Measurements from ENCODE around the gene ATXN7.

ATXN7 gene

DNA sequence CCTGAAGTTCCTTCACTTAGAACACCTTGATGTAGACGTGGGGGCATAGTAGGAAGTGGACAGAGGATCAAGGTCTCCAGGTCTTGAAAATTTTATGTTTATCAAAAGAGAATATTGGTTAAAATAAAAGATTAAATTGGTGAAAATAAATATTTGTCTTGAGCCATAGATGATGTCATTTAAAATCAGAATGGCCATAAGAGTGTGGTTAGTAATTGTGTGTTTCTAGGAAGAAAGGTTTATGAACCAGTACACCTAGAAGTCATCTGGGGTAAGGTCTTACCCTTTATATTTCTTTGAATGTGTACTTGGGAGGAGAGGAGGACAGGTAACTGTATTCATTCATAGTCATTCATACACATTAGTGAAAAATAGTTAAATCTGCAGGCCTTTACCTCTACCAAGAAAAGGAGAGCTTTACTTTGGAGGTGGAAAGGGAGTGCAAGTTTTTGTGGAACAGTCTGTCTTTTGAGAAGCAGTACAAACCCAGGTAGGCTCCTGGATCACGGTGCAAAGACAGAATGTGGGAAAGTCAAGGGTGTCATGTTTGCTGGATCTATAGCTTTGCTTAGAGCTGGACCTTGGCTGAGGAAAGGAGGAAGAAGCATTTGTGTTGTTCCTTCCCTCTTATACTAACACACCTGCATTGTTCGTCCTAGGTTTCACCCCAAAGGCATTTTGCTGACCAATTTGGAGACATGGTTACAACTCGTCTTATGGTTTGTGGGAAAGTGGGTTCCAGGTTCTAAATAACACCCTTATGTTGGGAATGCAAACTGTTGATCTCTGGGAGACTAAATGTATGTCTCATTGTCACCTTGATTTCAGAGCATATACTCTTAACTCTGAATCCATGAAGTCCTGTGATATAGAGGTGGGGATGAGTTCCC, 42.3 kb downstream of the ATXN7 start:
- DNase-seq (ENCODE audit: low read depth), result no peak

GRCh38 chr3:63908081-63908736, 44.5 kb downstream of the ATXN7 start:
- DNase-seq (ENCODE audit: low read depth), result no peak

- DNase-seq (ENCODE audit: low read depth), result no peak
These were observed 45.1 kb downstream of the ATXN7 start for GRCh38 chr3:63908776-63909175.

DNA sequence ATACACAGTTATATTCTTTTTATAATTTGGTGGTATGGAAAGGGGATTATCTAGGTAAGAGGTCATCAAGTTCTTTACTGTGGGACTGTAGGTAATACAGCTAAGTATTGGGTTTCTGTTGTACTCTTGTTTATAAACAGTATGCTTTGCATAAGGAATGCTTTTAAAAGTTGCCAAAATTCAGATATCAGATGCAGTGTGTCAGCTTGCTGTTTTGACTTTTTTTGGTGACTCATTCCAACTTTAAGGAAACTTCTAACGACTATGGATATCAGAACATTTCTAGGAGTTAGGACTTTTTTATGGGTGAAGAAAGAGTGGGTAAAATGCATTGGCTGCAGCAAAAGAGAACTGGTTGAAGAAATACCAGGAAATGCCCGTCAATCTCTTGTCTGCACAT, 45.8 kb downstream of the ATXN7 start:
- no peak for DNase-seq (ENCODE audit: low read depth)

DNA sequence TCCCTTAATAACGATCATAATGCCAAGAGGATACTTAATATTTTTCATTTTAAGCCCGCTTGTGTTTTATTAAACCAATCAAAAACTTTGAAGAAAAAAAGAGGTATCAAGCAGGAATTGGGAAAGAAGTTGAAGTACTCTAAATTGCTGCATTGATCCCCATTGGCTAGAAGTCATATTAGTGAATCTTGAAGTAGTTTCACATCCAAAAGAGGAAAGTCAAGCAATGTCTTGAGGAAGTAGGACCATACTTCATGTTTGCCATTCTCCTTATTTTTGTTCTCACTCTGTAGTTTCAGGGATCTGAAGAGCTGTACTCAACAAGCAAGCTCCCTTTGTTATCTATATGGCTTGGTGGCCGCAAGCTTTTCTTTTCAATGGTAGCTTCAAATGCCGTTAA, 46.3 kb downstream of the ATXN7 start:
- no peak for DNase-seq (ENCODE audit: low read depth)

DNA sequence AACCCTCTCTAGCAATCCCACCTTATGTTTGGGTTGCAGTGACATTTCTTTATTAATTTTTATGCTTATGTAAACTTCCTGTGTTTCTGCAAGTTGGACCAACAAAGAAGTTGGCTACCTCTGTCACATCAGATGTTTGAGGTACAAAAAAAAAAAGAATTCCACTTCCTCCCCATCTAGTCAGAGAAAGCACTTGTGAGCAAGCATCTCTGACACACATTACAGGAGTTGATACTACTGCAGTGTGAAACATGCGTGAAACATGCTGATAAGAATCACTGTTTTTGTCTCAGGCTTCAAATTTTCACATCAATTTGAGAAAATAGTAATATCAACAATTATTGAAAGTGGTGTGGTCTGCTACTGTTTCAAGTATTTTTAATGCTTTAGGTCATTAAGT, 47.2 kb downstream of the ATXN7 start:
- no peak for DNase-seq (ENCODE audit: low read depth)

DNA sequence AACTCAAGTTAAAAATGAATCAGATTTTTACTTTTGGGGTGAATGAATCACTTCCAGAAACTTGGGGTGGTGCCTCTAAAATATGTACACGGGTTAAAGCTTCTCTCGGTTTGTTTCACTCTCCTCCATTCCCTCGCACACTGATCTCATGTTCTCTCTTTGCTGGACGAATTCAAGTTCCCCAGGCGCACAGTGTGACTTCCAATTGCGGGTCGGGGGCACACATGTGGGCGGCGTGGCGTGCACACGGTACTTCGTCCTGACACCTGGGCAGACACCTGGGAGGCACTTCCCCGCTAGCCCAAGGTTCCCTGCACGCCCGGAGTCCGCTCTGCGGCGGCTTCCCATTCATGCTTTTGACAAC, 47.8 kb downstream of the ATXN7 start:
- DNase-seq (ENCODE audit: low read depth), result no peak

DNA sequence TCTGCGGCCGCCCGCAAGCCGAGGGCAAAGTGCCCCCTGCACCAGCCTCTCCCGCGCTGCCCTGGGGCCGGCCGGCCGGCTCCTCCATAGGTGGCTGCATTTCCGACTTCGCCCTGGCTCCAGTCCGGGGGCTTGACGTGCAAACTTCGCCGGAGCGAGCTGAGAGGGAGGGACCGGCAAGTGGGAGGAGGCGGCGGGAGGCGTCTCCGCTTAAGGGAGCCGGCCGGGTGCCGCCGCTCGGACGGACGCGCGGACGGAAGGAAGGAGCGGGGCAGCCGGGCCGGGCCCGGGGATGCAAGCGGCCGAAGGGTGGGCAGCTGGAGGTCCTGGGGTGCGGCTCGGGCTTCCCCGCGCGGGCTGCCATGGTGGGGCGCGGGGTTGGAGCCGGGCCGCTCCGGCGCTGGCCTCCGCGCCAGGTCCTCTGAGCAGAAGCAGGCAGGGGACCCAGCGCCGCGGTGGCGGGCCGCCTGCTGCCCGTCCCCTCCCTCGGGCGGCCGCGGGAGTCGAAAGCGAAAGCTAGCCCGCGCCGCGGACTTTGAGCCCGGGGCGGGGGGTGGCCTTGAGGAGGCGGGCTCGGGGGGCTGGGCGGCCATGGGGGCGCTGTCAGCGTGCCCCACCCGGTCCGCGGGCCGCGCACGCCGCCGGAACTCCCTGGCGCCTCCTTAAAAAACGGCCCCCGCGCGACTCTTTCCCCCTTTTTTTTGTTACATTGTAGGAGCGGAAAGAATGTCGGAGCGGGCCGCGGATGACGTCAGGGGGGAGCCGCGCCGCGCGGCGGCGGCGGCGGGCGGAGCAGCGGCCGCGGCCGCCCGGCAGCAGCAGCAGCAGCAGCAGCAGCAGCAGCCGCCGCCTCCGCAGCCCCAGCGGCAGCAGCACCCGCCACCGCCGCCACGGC, 48.5 kb downstream of the ATXN7 start, which contains the start of gene SCAANT1:
Gene SCAANT1 (minus strand): TSS at position 511 of the 895 bp plus-strand sequence.
- DNase-seq (ENCODE audit: low read depth), result peak; percentile 72

- DNase-seq (ENCODE audit: low read depth), result peak; percentile 35
These were observed 49.3 kb downstream of the ATXN7 start for GRCh38 chr3:63912768-63913588.

GRCh38 chr3:63914312-63914711, 50.6 kb downstream of the ATXN7 start:
- no peak for DNase-seq (ENCODE audit: low read depth)

DNA sequence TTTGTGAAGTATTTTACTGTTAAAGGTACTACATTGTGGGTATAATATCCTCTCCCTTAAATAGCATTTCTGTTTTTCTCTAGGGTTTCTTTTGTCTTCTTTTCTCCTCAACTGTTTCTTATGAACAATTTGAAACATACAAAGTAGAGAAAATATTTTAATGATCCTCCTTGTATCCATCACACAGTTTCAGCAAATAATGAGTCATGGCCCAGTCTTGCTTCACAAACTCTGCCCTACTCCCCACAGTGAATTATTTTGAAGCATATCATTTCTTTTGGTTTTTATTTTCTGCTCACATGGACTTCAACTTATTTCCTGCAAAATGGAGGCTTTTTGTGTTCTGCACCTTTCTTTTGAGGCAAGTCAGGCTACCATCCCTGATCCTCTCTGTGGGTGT, 54.7 kb downstream of the ATXN7 start:
- DNase-seq (ENCODE audit: low read depth), result no peak

DNA sequence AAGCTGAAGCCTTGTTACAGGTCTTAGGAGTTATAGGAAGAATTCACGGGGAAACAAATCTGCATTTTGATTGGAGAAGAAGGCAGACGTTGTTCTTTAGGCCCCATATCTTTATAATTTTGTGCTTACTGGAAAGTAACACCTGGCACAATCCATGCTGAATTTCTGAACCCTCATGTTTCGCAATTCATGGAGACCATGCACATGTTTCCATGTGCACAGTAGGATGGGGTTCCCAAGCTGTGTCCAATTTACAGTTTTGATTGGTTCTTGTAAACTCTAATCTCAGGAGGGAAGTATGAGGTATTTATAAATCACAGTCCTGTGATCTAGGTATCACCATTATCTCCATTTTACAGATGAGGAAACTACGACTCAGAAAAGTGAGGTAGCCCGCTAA, 56.3 kb downstream of the ATXN7 start:
- no peak for DNase-seq (ENCODE audit: low read depth)

DNA sequence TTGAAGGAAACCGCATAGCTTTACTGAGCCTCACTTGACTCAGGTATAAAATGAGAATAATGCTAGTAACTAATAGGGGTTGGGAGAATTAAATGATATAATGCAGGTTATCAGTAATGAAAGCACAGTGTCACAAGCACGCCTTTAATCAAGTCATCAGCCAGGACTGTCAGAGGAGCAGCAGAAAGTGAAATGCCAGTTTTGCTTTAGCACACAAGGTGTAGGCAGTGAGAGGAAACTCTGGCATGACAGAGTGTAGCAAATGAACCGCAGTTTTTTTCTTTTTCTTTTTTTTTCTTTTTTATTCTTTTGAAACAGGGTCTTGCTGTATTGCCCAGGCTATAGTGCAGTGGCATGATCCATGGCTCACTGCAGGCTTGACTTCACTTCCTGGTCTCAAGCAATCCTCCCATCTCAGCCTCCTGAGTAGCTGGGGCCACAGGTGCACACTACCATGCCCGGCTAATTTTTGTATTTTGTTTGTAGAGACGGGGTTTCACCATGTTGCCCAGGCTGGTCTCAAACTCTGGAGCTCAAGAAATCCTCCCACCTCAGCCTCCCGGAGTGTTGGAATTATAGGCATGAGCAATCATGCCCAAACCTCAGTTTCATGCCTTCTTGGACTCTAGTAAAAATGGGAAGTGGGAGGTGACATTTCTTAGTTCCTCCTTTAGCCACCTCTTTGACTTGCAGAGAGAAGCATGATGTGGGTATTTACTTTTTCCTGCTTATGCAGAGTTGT, 58.2 kb downstream of the ATXN7 start:
- DNase-seq (ENCODE audit: low read depth), result no peak

- DNase-seq (ENCODE audit: low read depth), result no peak
These were observed 59.0 kb downstream of the ATXN7 start for GRCh38 chr3:63922491-63923199.

DNA sequence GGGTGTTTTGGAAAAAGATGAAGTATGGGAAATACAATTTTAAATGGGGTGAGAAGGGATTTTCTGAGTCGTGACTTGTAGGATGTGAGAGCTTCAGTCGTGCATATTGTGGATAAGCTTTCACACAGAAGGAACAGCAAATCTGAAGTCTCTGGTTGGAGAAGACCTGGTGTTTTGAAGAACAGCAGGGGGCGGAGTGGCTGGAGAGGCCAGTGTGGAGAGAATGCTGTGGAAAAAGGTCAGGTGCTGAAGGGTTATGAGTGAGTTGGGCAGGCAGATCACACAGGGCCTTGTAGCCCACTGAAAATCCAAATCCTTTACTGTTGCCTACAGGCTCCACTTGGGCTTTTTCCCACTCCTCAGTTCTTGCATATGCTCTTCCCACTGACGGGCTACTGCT, 62.6 kb downstream of the ATXN7 start:
- DNase-seq (ENCODE audit: low read depth), result no peak

DNA sequence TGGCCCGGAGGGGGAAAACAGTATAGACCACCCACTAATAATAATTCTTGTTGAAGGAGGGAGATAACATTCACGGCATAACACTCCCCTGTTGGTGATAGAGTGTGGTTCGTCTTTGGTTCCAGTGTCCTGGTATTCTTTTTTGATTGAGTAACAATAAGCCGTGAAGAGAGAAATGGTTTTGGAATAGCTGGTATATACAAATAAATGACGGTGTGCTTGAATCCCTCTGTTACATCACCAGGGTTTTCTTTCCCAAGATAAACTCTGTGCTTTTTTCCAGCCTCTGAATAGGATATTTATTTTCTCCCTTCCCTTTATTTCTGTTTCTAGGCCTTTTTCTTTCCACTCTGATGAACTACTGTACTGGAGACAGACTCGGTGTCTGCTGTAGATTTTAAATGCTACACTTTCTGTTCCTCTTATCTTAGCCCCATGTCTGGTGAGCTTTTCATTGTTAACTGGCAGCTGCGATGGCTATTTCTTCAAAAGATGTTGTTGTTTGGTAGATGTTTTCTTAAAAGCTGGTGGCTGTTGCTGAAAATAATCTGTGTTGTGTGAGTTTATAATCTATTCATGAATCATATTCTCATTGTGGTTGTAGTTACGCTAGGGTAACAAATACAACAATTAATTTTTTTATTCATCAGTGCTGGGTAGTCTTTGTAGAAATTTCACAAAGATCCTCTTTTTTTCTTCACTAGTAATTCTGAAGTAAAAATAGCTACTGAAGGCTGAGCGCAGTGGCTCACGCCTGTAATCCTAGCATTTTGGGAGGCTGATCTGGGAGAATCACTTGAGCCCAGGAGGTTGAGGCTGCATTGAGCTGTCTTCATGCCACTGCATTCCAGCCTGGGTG, 64.0 kb downstream of the ATXN7 start:
- DNase-seq (ENCODE audit: low read depth), result no peak

DNA sequence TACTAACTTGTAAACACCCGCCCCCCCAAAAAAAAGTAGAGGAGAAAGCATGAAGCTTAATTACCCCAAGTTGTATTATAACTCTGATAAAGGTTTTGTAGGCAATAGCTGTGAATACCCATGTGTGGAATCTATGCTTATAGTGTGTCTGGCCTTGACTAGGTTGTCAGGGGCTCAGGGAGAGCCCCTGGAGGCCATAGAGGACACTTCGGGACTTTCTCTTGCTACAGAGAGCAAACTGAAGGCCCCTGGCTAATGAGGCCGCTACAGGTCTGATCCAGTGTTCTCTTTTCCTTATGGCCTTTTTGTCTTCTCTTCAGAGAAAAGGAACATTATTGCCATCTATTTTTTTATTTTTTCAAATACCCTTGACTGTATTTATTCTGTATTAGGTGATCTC, 67.6 kb downstream of the ATXN7 start:
- DNase-seq (ENCODE audit: low read depth), result no peak

- no peak for DNase-seq (ENCODE audit: low read depth)
These were observed 69.0 kb downstream of the ATXN7 start for GRCh38 chr3:63932509-63933212.

GRCh38 chr3:63933459-63933858, 69.8 kb downstream of the ATXN7 start:
- DNase-seq (ENCODE audit: low read depth), result no peak
